ENCODE data around the gene KY. TPM values are rescaled to one million over a fixed set of nuclear protein-coding genes. Genes with fewer than 3 reads are reported as not detected.

KY gene
- total RNA-seq, 4 donors from 2014 or later: 4.0 to 5.2 TPM; not detected in 2

GRCh38 chr3:134644731-134645514 is 5.9 kb downstream of the KY start:
- Histone ChIP-seq H3K36me3 (no peaks in the 10 kb centered on the region), H3K4me1 (no peaks in the 10 kb centered on the region), H3K9me3 (no peaks in the 10 kb centered on the region), H3K27me3 (no peaks in the 10 kb centered on the region), H3K27ac (no peak overlapping the region), H3K4me3 (no peak overlapping the region)
- intact Hi-C loops (cut with DNase I; ENCODE audit: low total_unique reads): no loop called here
- DNase-seq: no peak
- TF ChIP-seq CTCF (IDR thresholded peaks at IDR 0.05): no peak
- no peak for TF ChIP-seq POLR2A (IDR thresholded peaks at IDR 0.05)

- no peak for DNase-seq
- intact Hi-C loops (cut with DNase I; ENCODE audit: low total_unique reads): no loop called here
- Histone ChIP-seq H3K9me3 (no peaks in the 10 kb centered on the region), H3K27ac (no peak overlapping the region), H3K27me3 (no peaks in the 10 kb centered on the region), H3K4me1 (no peaks in the 10 kb centered on the region), H3K4me3 (no peak overlapping the region), H3K36me3 (no peaks in the 10 kb centered on the region)
- no peak for TF ChIP-seq CTCF (IDR thresholded peaks at IDR 0.05)
- TF ChIP-seq POLR2A (IDR thresholded peaks at IDR 0.05): no peak
Observed at GRCh38 chr3:134643150-134643675, 7.6 kb downstream of the KY start.

DNA sequence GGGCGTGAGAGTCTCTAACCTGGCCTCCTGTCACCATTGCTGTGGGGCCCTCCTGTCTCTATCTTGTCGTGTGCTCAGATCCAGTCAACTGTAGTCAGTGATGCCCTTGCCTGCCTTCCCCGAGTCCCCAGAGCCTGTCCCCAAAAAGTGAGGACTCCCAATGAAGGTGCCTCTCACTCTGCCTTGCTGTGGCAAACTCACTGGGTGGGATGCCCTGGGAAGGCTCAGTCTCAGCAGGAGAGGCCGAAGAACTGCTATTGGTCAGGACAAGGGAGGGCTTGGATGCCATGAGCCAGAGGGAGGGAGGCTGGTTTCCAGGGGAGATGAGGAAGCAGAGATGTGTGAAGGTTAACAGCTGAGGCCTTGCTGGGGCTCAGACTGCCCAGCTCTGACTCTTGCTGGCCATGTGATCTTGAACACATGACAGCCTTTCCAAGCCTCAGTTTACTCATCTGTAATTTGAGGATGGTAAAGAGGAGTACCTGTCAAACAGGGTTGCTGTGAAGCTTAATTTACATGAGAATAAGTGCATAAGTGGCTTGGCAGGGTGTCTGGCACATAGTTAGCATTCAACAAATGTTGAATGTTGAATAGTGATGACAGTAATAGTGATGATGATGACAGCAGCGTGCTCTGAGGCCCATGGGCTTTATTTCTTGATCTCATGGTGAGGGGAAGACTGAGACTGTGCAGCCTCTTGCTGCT is 8.2 kb downstream of the KY start:
- no peak for DNase-seq
- TF ChIP-seq POLR2A (IDR thresholded peaks at IDR 0.05): no peak
- TF ChIP-seq CTCF (IDR thresholded peaks at IDR 0.05): no peak
- no peaks in the 10 kb centered on the region for H3K36me3 ChIP-seq
- H3K27me3 ChIP-seq: no peaks in the 10 kb centered on the region
- intact Hi-C loops (cut with DNase I; ENCODE audit: low total_unique reads): no loop called here
- H3K9me3 ChIP-seq: no peaks in the 10 kb centered on the region
- H3K4me1 ChIP-seq: no peaks in the 10 kb centered on the region
- H3K4me3 ChIP-seq: no peak overlapping the region
- H3K27ac ChIP-seq: no peak overlapping the region

- Histone ChIP-seq H3K9me3 (no peaks in the 10 kb centered on the region), H3K4me3 (no peak overlapping the region), H3K36me3 (no peaks in the 10 kb centered on the region), H3K4me1 (no peaks in the 10 kb centered on the region), H3K27me3 (no peaks in the 10 kb centered on the region), H3K27ac (no peak overlapping the region)
- intact Hi-C loops (cut with DNase I; ENCODE audit: low total_unique reads): no loop called here
- no peak for TF ChIP-seq POLR2A (IDR thresholded peaks at IDR 0.05)
- TF ChIP-seq CTCF (IDR thresholded peaks at IDR 0.05): no peak
- no peak for DNase-seq
Observed at GRCh38 chr3:134641671-134642300, 9.0 kb downstream of the KY start.
